ENCODE results near the gene CRKL.
"Not testable (repeated sequence)": the region's sequence is repeated elsewhere in the genome, so short reads cannot be mapped to it uniquely, and the experiment has no call there.

The CRKL gene

GRCh38 chr22:20927940-20928572 lies 10.8 kb downstream of the CRKL start:
- DNase-seq (ENCODE audit: extremely low spot score) = no peak
- TF ChIP-seq HDGF (IDR thresholded peaks at IDR 0.05; ENCODE audit: borderline replicate concordance) = no peak
- no peak for TF ChIP-seq NFRKB (IDR thresholded peaks at IDR 0.05)
- TF ChIP-seq ARNT (IDR thresholded peaks at IDR 0.05) = no peak
- no peak for TF ChIP-seq ELF4 (IDR thresholded peaks at IDR 0.05)
- TF ChIP-seq SUZ12 (IDR thresholded peaks at IDR 0.05) = no peak
- no peak for TF ChIP-seq L3MBTL2 (conservative IDR thresholded peaks at IDR 0.05)
- TF ChIP-seq FOXK2 (IDR thresholded peaks at IDR 0.05) = no peak
- no peak for TF ChIP-seq PKNOX1 (IDR thresholded peaks at IDR 0.05)
- CTCF ChIA-PET = interaction anchor here (1.4 to 3.3 kb wide), 2 partner anchors 11 to 34 kb away, joined by 3 to 12 read pairs; partner anchors contain the start of gene CRKL
- POLR2A ChIA-PET = no interaction called here

DNA sequence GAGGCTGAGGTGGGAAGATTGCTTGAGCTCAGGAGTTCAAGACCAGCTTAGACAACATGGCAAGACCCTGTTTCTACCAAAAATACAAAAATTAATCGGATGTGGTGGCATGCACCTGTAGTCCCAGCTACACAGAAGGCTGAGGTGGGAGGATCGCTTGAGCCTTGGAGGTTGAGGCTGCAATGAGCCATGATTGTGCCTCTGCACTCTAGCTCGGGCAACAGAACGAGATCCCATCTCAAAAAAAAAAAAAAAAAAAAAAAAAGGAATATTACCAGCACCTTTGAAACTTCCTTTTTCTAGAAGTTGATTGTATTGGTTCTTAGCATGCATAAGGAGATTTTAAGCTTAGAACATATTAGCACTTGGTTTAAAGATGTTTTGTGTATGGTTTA lies 11.4 kb downstream of the CRKL start:
- ChIA-PET POLR2A (no interaction called here), CTCF (interaction anchor here (1.4 kb wide), 1 partner anchor 33 kb away, joined by 3 read pairs; no protein-coding TSS in a partner anchor)
- TF ChIP-seq ARNT (IDR thresholded peaks at IDR 0.05) = no peak
- no peak for TF ChIP-seq PKNOX1 (IDR thresholded peaks at IDR 0.05)
- TF ChIP-seq TARDBP (IDR thresholded peaks at IDR 0.05) = no peak
- TF ChIP-seq SUZ12 (IDR thresholded peaks at IDR 0.05) = no peak
- TF ChIP-seq CTBP1 (IDR thresholded peaks at IDR 0.05; ENCODE audit: borderline replicate concordance) = no peak
- no peak for TF ChIP-seq ELF4 (IDR thresholded peaks at IDR 0.05)
- TF ChIP-seq ZNF384 (IDR thresholded peaks at IDR 0.05) = no peak
- no peak for TF ChIP-seq HDGF (IDR thresholded peaks at IDR 0.05; ENCODE audit: borderline replicate concordance)
- no peak for TF ChIP-seq NFRKB (IDR thresholded peaks at IDR 0.05)
- TF ChIP-seq L3MBTL2 (conservative IDR thresholded peaks at IDR 0.05) = no peak
- TF ChIP-seq LEF1 (IDR thresholded peaks at IDR 0.05; ENCODE audit: borderline replicate concordance) = no peak
- no peak for TF ChIP-seq FOXM1 (IDR thresholded peaks at IDR 0.05; ENCODE audit: borderline replicate concordance)
- no peak for TF ChIP-seq FOXA1 (IDR thresholded peaks at IDR 0.05)
- no peak for DNase-seq (ENCODE audit: extremely low spot score)

- ChIA-PET CTCF (interaction anchor here (1.7 kb wide), 1 partner anchor 13 kb away, joined by 6 read pairs; the partner anchor contains the start of gene CRKL), POLR2A (no interaction called here)
- TF ChIP-seq FOXA1 (IDR thresholded peaks at IDR 0.05) (no peak), NFRKB (IDR thresholded peaks at IDR 0.05) (no peak), SP1 (IDR thresholded peaks at IDR 0.05) (no peak), BHLHE40 (IDR thresholded peaks at IDR 0.05; ENCODE audit: borderline replicate concordance) (no peak), LEF1 (IDR thresholded peaks at IDR 0.05; ENCODE audit: borderline replicate concordance) (no peak), ZNF384 (IDR thresholded peaks at IDR 0.05) (no peak), TARDBP (IDR thresholded peaks at IDR 0.05) (no peak), FOXM1 (IDR thresholded peaks at IDR 0.05; ENCODE audit: borderline replicate concordance) (no peak), HDGF (IDR thresholded peaks at IDR 0.05; ENCODE audit: borderline replicate concordance) (no peak)
- no peak for DNase-seq (ENCODE audit: extremely low spot score)
Measured at GRCh38 chr22:20930004-20930403, 12.8 kb downstream of the CRKL start.

GRCh38 chr22:20930435-20930834 lies 13.2 kb downstream of the CRKL start:
- POLR2A ChIA-PET; DNase-seq (ENCODE audit: extremely low spot score): not testable (repeated sequence)
- CTCF ChIA-PET = interaction anchor here (1.7 kb wide), 1 partner anchor 13 kb away, joined by 6 read pairs; the partner anchor contains the start of gene CRKL

- no peak for DNase-seq (ENCODE audit: extremely low spot score)
- POLR2A ChIA-PET = interaction anchor here (1.2 to 1.5 kb wide), 2 partner anchors 10 to 14 kb away, joined by 3 to 4 read pairs; partner anchors contain the start of gene CRKL
- CTCF ChIA-PET = interaction anchor here (1.3 to 1.7 kb wide), 2 partner anchors 9 to 14 kb away, joined by 4 to 6 read pairs; partner anchors contain the start of gene CRKL
- TF ChIP-seq ZNF384 (IDR thresholded peaks at IDR 0.05) = no peak
- no peak for TF ChIP-seq LEF1 (IDR thresholded peaks at IDR 0.05; ENCODE audit: borderline replicate concordance)
- no peak for TF ChIP-seq FOXM1 (IDR thresholded peaks at IDR 0.05; ENCODE audit: borderline replicate concordance)
- no peak for TF ChIP-seq L3MBTL2 (conservative IDR thresholded peaks at IDR 0.05)
- no peak for TF ChIP-seq FOXK2 (IDR thresholded peaks at IDR 0.05)
- no peak for TF ChIP-seq ARNT (IDR thresholded peaks at IDR 0.05)
- TF ChIP-seq SP1 (IDR thresholded peaks at IDR 0.05) = no peak
- TF ChIP-seq NFRKB (IDR thresholded peaks at IDR 0.05) = no peak
- TF ChIP-seq BHLHE40 (IDR thresholded peaks at IDR 0.05; ENCODE audit: borderline replicate concordance) = no peak
- no peak for TF ChIP-seq ELF4 (IDR thresholded peaks at IDR 0.05)
- TF ChIP-seq SUZ12 (IDR thresholded peaks at IDR 0.05) = no peak
- no peak for TF ChIP-seq PKNOX1 (IDR thresholded peaks at IDR 0.05)
- TF ChIP-seq FOXA1 (IDR thresholded peaks at IDR 0.05) = no peak
Measured at GRCh38 chr22:20931126-20931654, 14.0 kb downstream of the CRKL start.

DNA sequence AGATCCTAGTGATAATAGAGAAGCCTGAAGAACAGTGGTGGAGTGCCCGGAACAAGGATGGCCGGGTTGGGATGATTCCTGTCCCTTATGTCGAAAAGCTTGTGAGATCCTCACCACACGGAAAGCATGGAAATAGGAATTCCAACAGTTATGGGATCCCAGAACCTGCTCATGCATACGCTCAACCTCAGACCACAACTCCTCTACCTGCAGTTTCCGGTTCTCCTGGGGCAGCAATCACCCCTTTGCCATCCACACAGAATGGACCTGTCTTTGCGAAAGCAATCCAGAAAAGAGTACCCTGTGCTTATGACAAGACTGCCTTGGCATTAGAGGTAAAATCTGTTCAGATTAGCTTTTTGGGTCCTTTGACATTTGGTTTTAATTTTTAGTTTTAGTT lies 16.7 kb downstream of the CRKL start:
- no peak for DNase-seq (ENCODE audit: extremely low spot score)
- no peak for TF ChIP-seq NFRKB (IDR thresholded peaks at IDR 0.05)
- no peak for TF ChIP-seq SUZ12 (IDR thresholded peaks at IDR 0.05)
- no peak for TF ChIP-seq FOXM1 (IDR thresholded peaks at IDR 0.05; ENCODE audit: borderline replicate concordance)
- TF ChIP-seq L3MBTL2 (conservative IDR thresholded peaks at IDR 0.05) = no peak
- TF ChIP-seq ELF4 (IDR thresholded peaks at IDR 0.05) = no peak
- no peak for TF ChIP-seq SP1 (IDR thresholded peaks at IDR 0.05)
- no peak for TF ChIP-seq LEF1 (IDR thresholded peaks at IDR 0.05; ENCODE audit: borderline replicate concordance)
- no peak for TF ChIP-seq CTBP1 (IDR thresholded peaks at IDR 0.05; ENCODE audit: borderline replicate concordance)
- no peak for TF ChIP-seq HDGF (IDR thresholded peaks at IDR 0.05; ENCODE audit: borderline replicate concordance)
- no peak for TF ChIP-seq TARDBP (IDR thresholded peaks at IDR 0.05)
- no peak for TF ChIP-seq ARNT (IDR thresholded peaks at IDR 0.05)
- no peak for TF ChIP-seq FOXK2 (IDR thresholded peaks at IDR 0.05)
- no peak for TF ChIP-seq ZNF384 (IDR thresholded peaks at IDR 0.05)
- TF ChIP-seq FOXA1 (IDR thresholded peaks at IDR 0.05) = no peak
- TF ChIP-seq BHLHE40 (IDR thresholded peaks at IDR 0.05; ENCODE audit: borderline replicate concordance) = no peak
- TF ChIP-seq PKNOX1 (IDR thresholded peaks at IDR 0.05) = no peak
- ChIA-PET CTCF (no interaction called here), POLR2A (no interaction called here)

DNA sequence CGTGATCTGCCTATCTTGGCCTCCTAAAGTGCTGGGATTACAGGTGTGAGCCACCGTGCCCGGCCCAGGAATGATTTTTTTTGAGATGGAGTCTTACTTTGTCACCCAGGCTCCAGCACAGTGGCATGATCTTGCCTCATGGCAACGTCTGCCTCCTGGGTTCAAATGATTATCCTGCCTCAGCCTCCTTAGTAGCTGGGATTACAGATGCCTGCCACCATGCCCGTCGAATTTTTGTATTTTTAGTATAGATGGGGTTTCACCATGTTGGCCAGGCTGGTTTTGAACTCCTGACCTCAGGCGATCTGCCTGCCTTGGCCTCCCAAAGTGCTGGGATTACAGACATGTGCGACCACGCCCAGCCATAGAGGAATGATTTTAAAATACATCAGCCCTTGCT lies 17.8 kb downstream of the CRKL start:
- DNase-seq (ENCODE audit: extremely low spot score); CTCF ChIA-PET; POLR2A ChIA-PET: not testable (repeated sequence)

DNA sequence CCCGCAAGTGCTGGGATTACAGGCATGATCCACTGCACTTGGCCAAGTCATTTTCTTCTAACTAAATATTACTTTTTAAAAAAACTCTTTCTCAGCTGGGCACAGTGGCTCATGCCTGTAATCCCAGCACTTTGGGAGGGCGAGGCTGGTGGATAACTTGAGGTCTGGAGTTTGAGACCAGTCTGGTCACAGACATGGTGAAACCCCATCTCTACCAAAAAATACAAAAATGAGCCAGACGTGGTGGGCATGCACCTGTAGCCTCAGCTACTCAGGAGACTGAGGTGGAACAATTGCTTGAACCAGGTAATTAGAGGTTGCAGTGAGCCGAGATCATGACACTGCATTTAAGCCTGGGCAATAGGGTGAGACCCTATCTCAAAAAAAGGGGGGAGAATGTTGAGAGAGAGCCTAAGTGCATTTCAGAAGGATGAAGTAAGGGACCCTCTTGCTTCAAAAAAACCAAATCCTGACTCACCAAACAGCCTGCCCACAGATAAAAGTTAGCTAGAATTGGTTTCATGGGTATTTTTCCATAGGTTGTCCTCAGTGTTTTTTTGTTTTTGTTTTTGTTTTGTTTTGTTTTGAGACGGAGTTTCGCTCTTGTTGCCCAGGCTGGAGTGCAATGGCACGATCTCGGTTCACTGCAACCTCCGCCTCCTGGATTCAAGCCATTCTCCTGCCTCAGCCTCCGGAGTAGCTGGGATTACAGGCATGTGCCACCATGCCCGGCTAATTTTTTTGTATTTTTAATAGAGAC lies 18.8 kb downstream of the CRKL start:
- DNase-seq (ENCODE audit: extremely low spot score) = not testable (repeated sequence)
- ChIA-PET POLR2A (interaction anchor here (0.9 kb wide), 1 partner anchor 19 kb away, joined by 4 read pairs; the partner anchor contains the start of gene CRKL), CTCF (interaction anchor here (1.6 kb wide), 1 partner anchor 16 kb away, joined by 6 read pairs; no protein-coding TSS in a partner anchor)

Data from HEK293T (cell line).